ENCODE results near the gene HIGD1C. TPM values are rescaled to one million over a fixed set of nuclear protein-coding genes. Genes with fewer than 3 reads are reported as not detected.
A peak's percentile ranks its signal among the peaks of the same experiment; 100 is the strongest.
"Not testable (repeated sequence)": the region's sequence is repeated elsewhere in the genome, so short reads cannot be mapped to it uniquely, and the experiment has no call there.

HIGD1C gene
- total RNA-seq = not detected

- Mint-ChIP-seq H3K4me3 (no peak within 1 kb of the TSS), H3K4me1 (no peaks in the 10 kb centered on the region), H3K27ac (no peak within 1 kb of the TSS), H3K9me3 (no peaks in the 10 kb centered on the region), H3K36me3 (ENCODE audit: low read depth) (no peaks in the 10 kb centered on the region), H3K27me3 (no peaks in the 10 kb centered on the region)
- no peak for ATAC-seq (replicated peaks)
Measured at GRCh38 chr12:50952510-50952909, at the start of gene HIGD1C. TSS of gene HIGD1C (plus strand) at chr12:50952544. CDS start at chr12:50953999, 1,455 bp downstream.

- H3K9me3 Mint-ChIP-seq; H3K27me3 Mint-ChIP-seq; H3K4me3 Mint-ChIP-seq; ATAC-seq (replicated peaks); H3K36me3 Mint-ChIP-seq (ENCODE audit: low read depth); H3K4me1 Mint-ChIP-seq; H3K27ac Mint-ChIP-seq: not testable (repeated sequence)
Measured at GRCh38 chr12:50908479-50908878, 43.9 kb upstream of the HIGD1C start.

GRCh38 chr12:50912361-50912760 lies 40.0 kb upstream of the HIGD1C start:
- peaks cover 16% of the 10 kb centered on the region for H3K27me3 Mint-ChIP-seq
- H3K9me3 Mint-ChIP-seq = peaks cover 26% of the 10 kb centered on the region
- not testable (repeated sequence) for H3K27ac Mint-ChIP-seq; H3K36me3 Mint-ChIP-seq (ENCODE audit: low read depth); H3K4me1 Mint-ChIP-seq; ATAC-seq (replicated peaks); H3K4me3 Mint-ChIP-seq

GRCh38 chr12:50913224-50913623 lies 39.1 kb upstream of the HIGD1C start:
- Mint-ChIP-seq H3K27ac (no peak overlapping the region), H3K4me1 (no peaks in the 10 kb centered on the region), H3K36me3 (ENCODE audit: low read depth) (peaks cover 5% of the 10 kb centered on the region), H3K4me3 (no peak overlapping the region), H3K9me3 (peaks cover 33% of the 10 kb centered on the region), H3K27me3 (peaks cover 21% of the 10 kb centered on the region)
- ATAC-seq (replicated peaks) = no peak

GRCh38 chr12:50914872-50915484 lies 37.4 kb upstream of the HIGD1C start:
- Mint-ChIP-seq H3K27me3 (peaks cover 24% of the 10 kb centered on the region), H3K27ac (no peak overlapping the region), H3K4me1 (no peaks in the 10 kb centered on the region), H3K36me3 (ENCODE audit: low read depth) (peaks cover 5% of the 10 kb centered on the region), H3K4me3 (no peak overlapping the region), H3K9me3 (peaks cover 33% of the 10 kb centered on the region)
- no peak for ATAC-seq (replicated peaks)

GRCh38 chr12:50916292-50916691 lies 36.1 kb upstream of the HIGD1C start:
- Mint-ChIP-seq H3K4me1 (no peaks in the 10 kb centered on the region), H3K27ac (no peak overlapping the region), H3K36me3 (ENCODE audit: low read depth) (peaks cover 5% of the 10 kb centered on the region), H3K9me3 (peaks cover 33% of the 10 kb centered on the region), H3K4me3 (no peak overlapping the region), H3K27me3 (peaks cover 20% of the 10 kb centered on the region)
- ATAC-seq (replicated peaks) = no peak

GRCh38 chr12:50918584-50919316 lies 33.6 kb upstream of the HIGD1C start:
- Mint-ChIP-seq H3K9me3 (peaks cover 20% of the 10 kb centered on the region), H3K4me1 (peaks cover 1% of the 10 kb centered on the region), H3K4me3 (no peak overlapping the region), H3K36me3 (ENCODE audit: low read depth) (peaks cover 5% of the 10 kb centered on the region), H3K27ac (no peak overlapping the region), H3K27me3 (peaks cover 13% of the 10 kb centered on the region)
- peak; percentile 52 for ATAC-seq (replicated peaks)

- H3K9me3 Mint-ChIP-seq = peaks cover 3% of the 10 kb centered on the region
- no peak overlapping the region for H3K27ac Mint-ChIP-seq
- no peak for ATAC-seq (replicated peaks)
- peaks cover under 1% of the 10 kb centered on the region for H3K36me3 Mint-ChIP-seq (ENCODE audit: low read depth)
- H3K27me3 Mint-ChIP-seq = peaks cover 6% of the 10 kb centered on the region
- H3K4me1 Mint-ChIP-seq = peaks cover 6% of the 10 kb centered on the region
- H3K4me3 Mint-ChIP-seq = no peak overlapping the region
Measured at GRCh38 chr12:50922820-50923219, 29.5 kb upstream of the HIGD1C start.

GRCh38 chr12:50923361-50924130 lies 28.8 kb upstream of the HIGD1C start:
- H3K4me3 Mint-ChIP-seq = peak overlapping the region; percentile 40
- H3K27ac Mint-ChIP-seq = no peak overlapping the region
- H3K9me3 Mint-ChIP-seq = no peaks in the 10 kb centered on the region
- H3K4me1 Mint-ChIP-seq = peaks cover 6% of the 10 kb centered on the region
- peaks cover under 1% of the 10 kb centered on the region for H3K27me3 Mint-ChIP-seq
- H3K36me3 Mint-ChIP-seq (ENCODE audit: low read depth) = no peaks in the 10 kb centered on the region
- ATAC-seq (replicated peaks) = no peak

GRCh38 chr12:50924131-50924438 lies 28.3 kb upstream of the HIGD1C start:
- H3K27ac Mint-ChIP-seq = no peak overlapping the region
- ATAC-seq (replicated peaks) = no peak
- peak overlapping the region; percentile 40 for H3K4me3 Mint-ChIP-seq
- no peaks in the 10 kb centered on the region for H3K36me3 Mint-ChIP-seq (ENCODE audit: low read depth)
- H3K9me3 Mint-ChIP-seq = no peaks in the 10 kb centered on the region
- H3K27me3 Mint-ChIP-seq = no peaks in the 10 kb centered on the region
- peaks cover 6% of the 10 kb centered on the region for H3K4me1 Mint-ChIP-seq

GRCh38 chr12:50924439-50925341 lies 27.7 kb upstream of the HIGD1C start:
- H3K4me3 Mint-ChIP-seq = peak overlapping the region; percentile 40
- peak; percentile 43 for ATAC-seq (replicated peaks)
- H3K36me3 Mint-ChIP-seq (ENCODE audit: low read depth) = no peaks in the 10 kb centered on the region
- H3K27ac Mint-ChIP-seq = no peak overlapping the region
- H3K4me1 Mint-ChIP-seq = peaks cover 6% of the 10 kb centered on the region
- no peaks in the 10 kb centered on the region for H3K27me3 Mint-ChIP-seq
- no peaks in the 10 kb centered on the region for H3K9me3 Mint-ChIP-seq

GRCh38 chr12:50925342-50925651 lies 27.0 kb upstream of the HIGD1C start:
- Mint-ChIP-seq H3K4me1 (peaks cover 6% of the 10 kb centered on the region), H3K36me3 (ENCODE audit: low read depth) (no peaks in the 10 kb centered on the region), H3K27me3 (no peaks in the 10 kb centered on the region), H3K4me3 (no peak overlapping the region), H3K27ac (no peak overlapping the region), H3K9me3 (no peaks in the 10 kb centered on the region)
- ATAC-seq (replicated peaks) = no peak

GRCh38 chr12:50925920-50926319 lies 26.4 kb upstream of the HIGD1C start:
- H3K27ac Mint-ChIP-seq = no peak overlapping the region
- H3K9me3 Mint-ChIP-seq = no peaks in the 10 kb centered on the region
- ATAC-seq (replicated peaks) = no peak
- H3K4me3 Mint-ChIP-seq = no peak overlapping the region
- H3K36me3 Mint-ChIP-seq (ENCODE audit: low read depth) = no peaks in the 10 kb centered on the region
- no peaks in the 10 kb centered on the region for H3K27me3 Mint-ChIP-seq
- peaks cover 6% of the 10 kb centered on the region for H3K4me1 Mint-ChIP-seq

- Mint-ChIP-seq H3K4me3 (no peak overlapping the region), H3K9me3 (no peaks in the 10 kb centered on the region), H3K27ac (no peak overlapping the region), H3K27me3 (no peaks in the 10 kb centered on the region), H3K36me3 (ENCODE audit: low read depth) (no peaks in the 10 kb centered on the region), H3K4me1 (peaks cover 6% of the 10 kb centered on the region)
- ATAC-seq (replicated peaks) = no peak
Measured at GRCh38 chr12:50926415-50926814, 25.9 kb upstream of the HIGD1C start.

Data from activated T-helper 17 cell treated with anti-CD3 and anti-CD28 coated beads, Interleukin-2, amount 50 U/mL, for 72 hours (primary cell).